HG03442 (cell line): ENCODE results near the gene CLCN7.
"Not testable (repeated sequence)": the region's sequence is repeated elsewhere in the genome, so short reads cannot be mapped to it uniquely, and the experiment has no call there.

Source experiments
- ATAC-seq: cut with Tn5 transposase; IDR thresholded peaks from one replicate; pipeline ENCODE4 v1.9.1; 2021; ENCODE audit warnings: mild to moderate bottlenecking, moderate library complexity; ENCODE audit not compliant: unreplicated experiment

Gene CLCN7

GRCh38 chr16:1487395-1488053, 12.7 kb upstream of the CLCN7 start:
- ATAC-seq, result no peak

- ATAC-seq, result no peak
Observed at GRCh38 chr16:1486551-1487390, 11.9 kb upstream of the CLCN7 start.

- ATAC-seq, result no peak
Observed at GRCh38 chr16:1485847-1486496, 11.1 kb upstream of the CLCN7 start.

- ATAC-seq, result no peak
Observed at GRCh38 chr16:1481906-1482835, 7.3 kb upstream of the CLCN7 start.

- not testable (repeated sequence) for ATAC-seq
Observed at GRCh38 chr16:1478937-1479336, 4.1 kb upstream of the CLCN7 start.

DNA sequence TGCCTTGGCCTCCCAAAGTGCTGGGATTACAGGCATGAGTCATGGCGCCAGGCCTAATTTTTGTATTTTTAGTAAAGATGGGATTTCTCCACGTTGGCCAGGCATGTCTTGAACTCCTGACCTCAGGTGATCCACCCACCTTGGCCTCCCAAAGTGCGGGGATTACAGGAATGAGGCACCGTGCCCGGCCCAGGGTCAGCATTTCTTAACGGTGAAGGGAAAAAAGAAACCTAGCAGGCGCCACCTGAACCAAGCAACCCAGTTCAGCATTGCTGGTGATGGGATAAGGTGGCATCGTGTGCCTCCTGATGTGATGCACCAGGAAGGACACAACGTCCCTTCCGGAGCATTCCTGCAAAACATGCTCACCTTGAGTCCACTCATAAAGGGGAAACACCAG, 2.2 kb upstream of the CLCN7 start:
- ATAC-seq, result no peak

DNA sequence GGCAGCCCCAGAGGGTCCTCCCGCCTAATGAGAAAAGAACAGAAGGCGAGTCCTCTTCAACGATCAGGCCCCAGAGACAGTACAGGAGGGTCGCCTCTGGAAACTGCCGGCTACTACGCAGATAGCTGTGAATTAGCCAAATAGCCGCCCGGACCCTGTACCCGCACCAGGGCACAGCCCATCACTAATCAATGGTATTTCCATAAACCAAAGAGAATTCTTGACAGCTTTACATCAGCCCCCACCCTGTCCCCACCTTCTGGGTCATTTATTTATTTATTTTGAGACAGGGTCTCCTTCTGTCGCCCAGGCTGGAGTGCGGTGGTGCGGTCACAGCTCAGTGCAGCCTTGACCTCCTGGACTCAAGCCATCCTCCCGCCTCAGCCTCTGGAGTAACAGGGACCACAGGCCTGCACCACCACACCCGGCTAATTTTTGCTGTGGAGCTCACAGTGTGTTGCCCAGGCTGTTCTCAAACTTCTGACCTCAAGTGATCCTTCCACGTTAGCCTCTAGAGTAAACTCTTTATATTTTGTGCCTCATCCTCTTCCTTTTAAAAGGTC, 805 bp upstream of the CLCN7 start:
- ATAC-seq, result no peak

GRCh38 chr16:1474082-1474795, 589 bp downstream of the CLCN7 start:
- peak; percentile 21 for ATAC-seq

- no peak for ATAC-seq
Observed at GRCh38 chr16:1472974-1473373, 1.9 kb downstream of the CLCN7 start.

DNA sequence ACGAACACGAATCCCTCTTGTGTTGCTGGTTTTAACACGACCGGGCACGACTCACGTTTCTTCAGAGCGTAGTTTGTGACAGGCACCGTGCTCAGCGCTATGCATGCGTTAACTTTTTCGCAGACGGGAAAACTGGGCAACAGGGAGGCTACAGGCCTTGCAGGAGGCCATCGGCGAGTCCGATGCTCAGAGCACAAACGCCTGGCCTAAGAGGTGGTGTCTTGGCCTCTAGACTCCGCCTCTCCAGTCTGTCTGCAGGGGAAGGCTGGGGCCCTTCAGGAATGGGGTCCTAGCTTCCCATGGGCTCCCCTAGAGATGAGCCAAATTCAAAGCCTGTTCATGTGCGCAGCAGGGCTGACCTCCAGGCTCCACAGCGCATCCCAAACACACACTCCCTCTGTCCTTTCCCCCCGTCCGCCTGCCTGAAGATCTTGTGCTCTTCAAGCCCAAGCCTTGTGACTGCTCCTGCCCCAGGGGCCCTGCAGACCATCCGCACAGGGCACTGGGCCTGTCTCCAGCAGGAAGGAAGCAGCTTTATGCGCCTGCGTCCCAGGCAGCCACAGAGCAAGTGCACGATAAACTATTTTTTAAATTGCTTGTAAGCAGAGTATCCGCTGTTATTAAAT, 3.1 kb downstream of the CLCN7 start:
- no peak for ATAC-seq

GRCh38 chr16:1470481-1471251, 4.2 kb downstream of the CLCN7 start:
- ATAC-seq, result no peak

- no peak for ATAC-seq
Observed at GRCh38 chr16:1469693-1470201, 5.1 kb downstream of the CLCN7 start.

- ATAC-seq, result not testable (repeated sequence)
Observed at GRCh38 chr16:1469141-1469540, 5.7 kb downstream of the CLCN7 start.

- no peak for ATAC-seq
Observed at GRCh38 chr16:1468426-1468810, 6.4 kb downstream of the CLCN7 start.

DNA sequence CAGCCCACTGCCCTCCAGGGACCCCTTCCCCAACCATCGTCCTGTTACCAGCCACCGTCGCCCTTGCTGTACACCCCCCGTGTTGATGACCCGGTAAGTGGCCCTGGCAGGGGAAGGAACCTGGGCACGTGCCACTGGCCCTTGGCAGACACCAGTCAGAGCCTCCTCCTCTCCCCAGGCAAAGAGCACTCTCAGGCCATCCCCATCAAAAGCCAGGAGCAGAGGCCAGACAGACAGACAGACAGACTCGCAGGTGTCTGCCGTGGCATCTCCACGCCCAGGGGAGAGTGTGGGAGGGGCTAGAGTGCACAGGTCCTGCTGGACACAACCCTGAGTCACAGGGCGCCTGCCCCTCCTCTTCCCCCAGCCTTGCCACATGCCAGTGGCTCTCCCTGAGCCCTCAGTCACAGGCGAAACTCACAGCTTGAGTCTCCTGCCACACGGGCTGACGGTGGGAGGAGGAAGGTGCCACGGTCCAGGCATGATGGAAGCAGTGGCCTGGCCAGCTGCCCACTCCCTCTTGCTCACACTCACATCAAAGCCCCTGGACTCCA, 7.8 kb downstream of the CLCN7 start:
- ATAC-seq, result no peak

DNA sequence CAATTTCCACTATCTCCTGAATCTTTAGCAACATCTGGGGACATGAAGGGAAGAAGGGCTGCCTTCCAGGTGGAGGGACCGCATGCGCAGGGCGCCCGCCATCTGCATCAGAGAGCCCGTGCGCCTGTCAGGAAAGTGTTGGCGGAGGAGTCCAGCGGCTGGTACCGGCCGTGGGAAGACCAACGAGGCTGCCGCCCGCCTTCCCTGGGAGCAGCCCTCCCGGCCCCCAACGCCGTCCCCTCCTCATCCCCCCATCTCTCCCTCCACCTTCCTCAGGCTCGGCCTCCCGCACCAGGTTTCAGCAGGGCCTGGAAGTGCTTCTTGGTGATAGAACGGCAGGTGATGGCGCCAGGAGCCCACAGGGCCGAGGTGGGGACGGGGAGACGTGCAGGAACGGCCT, 8.8 kb downstream of the CLCN7 start:
- no peak for ATAC-seq

DNA sequence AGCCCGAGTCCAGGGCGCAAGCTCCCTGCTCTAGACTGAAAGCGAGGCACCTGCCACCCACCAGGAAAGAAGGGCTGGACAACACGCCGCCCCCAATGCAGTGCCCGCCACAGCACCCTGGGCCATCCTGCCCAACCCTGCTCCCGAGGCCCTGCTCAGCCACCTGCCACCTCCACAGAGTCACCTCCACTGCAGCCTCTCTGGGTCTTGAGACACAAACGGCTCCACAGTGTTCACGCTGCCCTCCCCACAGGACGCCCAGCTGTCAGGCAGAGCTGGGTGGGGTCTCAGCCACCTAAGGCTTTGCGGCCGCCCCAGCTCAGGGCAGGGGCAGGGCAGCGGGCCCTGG, 9.3 kb downstream of the CLCN7 start:
- ATAC-seq, result no peak

DNA sequence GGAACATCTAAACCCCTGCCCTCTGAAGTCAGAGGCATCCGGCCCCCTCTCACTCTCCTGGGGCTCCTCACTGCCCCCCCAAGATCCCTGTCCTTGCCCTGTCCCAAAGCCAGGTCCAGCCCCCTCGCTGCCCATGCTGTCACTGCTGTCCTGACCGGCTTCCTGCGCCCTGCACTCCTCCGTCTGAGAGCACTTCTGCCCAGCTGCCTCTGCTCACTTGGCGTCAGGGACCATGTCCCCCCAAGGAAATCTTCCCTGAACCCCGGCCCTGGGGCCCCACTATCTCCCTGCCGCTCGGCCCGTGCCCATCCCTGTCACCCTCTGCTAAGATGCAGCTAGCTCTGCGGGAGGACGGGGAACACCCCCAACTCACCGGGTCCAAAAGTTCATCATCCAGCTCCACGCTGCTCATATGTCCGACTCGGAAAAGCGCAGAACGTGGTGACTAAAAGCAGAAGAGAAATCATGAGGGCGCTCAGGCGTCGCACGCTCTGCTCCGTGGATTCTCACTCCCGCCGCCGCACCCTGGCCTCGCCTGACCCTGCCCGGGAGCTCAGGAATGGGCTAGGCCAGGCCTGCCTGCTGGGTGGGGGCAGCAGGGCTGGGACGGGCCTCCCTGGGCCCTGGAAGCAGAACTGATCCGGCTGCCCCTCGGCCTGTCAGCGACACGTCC, 9.8 kb downstream of the CLCN7 start:
- ATAC-seq, result no peak
